Sigmoid colon (tissue), 3 donors: ENCODE results near the gene PACRG.

Experiments
- POLR2A ChIP-seq, 2 donors: fragments of 450-650 bp; IDR thresholded peaks; one replicate each; pipeline ENCODE4 v1.6.1; 2016; ENCODE audit warnings: antibody characterized with exemption in 2 of 2, mild to moderate bottlenecking in 2 of 2, moderate library complexity in 2 of 2
- TF ChIP-seq, protein P1 (sequence below), 4 experiments: fragments of 450-650 bp in 3 of 4; fragments of 200-600 bp in 1 of 4; IDR thresholded peaks; one replicate each; pipeline ENCODE4 v1.5.1; 2016 to 2019; ENCODE audit warnings: antibody characterized with exemption in 4 of 4, mild to moderate bottlenecking in 3 of 4, moderate library complexity in 2 of 4

DNA sequence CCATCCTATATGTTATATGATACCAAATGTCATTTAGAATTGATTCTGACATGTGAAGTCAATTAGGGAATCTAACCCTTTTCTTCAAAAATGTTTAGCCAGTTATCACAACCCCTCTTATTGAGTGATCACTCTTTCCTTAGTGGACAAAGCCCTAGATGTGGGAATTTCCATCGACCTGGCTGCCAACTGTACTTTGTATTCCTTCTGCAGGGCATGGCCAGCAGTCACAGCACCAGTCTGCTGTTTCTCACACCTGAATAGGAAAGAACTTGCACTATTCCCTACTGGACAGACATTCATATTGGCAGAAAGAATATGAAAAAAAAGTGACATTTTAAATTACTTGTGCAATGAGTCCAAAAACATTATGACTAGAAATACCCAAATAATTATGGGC, 271.0 kb downstream of the PACRG start:
- TF ChIP-seq POLR2A (IDR thresholded peaks at IDR 0.05), result no peak
- TF ChIP-seq, protein P1, sequence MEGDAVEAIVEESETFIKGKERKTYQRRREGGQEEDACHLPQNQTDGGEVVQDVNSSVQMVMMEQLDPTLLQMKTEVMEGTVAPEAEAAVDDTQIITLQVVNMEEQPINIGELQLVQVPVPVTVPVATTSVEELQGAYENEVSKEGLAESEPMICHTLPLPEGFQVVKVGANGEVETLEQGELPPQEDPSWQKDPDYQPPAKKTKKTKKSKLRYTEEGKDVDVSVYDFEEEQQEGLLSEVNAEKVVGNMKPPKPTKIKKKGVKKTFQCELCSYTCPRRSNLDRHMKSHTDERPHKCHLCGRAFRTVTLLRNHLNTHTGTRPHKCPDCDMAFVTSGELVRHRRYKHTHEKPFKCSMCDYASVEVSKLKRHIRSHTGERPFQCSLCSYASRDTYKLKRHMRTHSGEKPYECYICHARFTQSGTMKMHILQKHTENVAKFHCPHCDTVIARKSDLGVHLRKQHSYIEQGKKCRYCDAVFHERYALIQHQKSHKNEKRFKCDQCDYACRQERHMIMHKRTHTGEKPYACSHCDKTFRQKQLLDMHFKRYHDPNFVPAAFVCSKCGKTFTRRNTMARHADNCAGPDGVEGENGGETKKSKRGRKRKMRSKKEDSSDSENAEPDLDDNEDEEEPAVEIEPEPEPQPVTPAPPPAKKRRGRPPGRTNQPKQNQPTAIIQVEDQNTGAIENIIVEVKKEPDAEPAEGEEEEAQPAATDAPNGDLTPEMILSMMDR (IDR thresholded peaks at IDR 0.05), result no peak
